Uterine smooth muscle cell (primary cell): ENCODE measurements around the gene MYO5B. TPM values are rescaled to one million over a fixed set of nuclear protein-coding genes. Genes with fewer than 3 reads are reported as not detected.

ENCODE experiments used
- total RNA-seq: library from RNA; depleted of rRNA; stranded (reverse); fragments of >200 nt; gene quantifications from 2 replicates; pipeline ENCODE4 v1.2.3, GENCODE V29; 2014

MYO5B gene
- under 0.01 and 0.11 TPM in 2 replicates for total RNA-seq

GRCh38 chr18:50194631-50195532, at the start of gene MYO5B:
TSS of gene MYO5B (minus strand) at chr18:50195147. CDS start at chr18:50194793, 354 bp downstream.

GRCh38 chr18:49813319-49814146, 381.4 kb downstream of the MYO5B start, which contains the start of gene ACAA2:
TSS of gene ACAA2 (minus strand) at chr18:49813533. CDS start at chr18:49813484, 49 bp downstream.

Other genes with a start within 250 kb of the MYO5B start
- gene CFAP53, start 71.3 kb upstream of the MYO5B start, total RNA-seq, result 0.33 and 1.1 TPM in 2 replicates
- 63.4 and 81.4 TPM in 2 replicates for gene MBD1, start 86.4 kb upstream of the MYO5B start, total RNA-seq
- gene CXXC1, start 92.5 kb upstream of the MYO5B start, total RNA-seq, result 36.5 and 44.9 TPM in 2 replicates
- gene SKA1, start 179.9 kb upstream of the MYO5B start, total RNA-seq, result 9.9 and 24.3 TPM in 2 replicates